GM18907 (cell line): ENCODE data around the gene FAM184B.
A peak's percentile ranks its signal among the peaks of the same experiment; 100 is the strongest.

ENCODE experiments used
- ATAC-seq: cut with Tn5 transposase; IDR thresholded peaks from one replicate; pipeline ENCODE4 v1.9.1; 2021; ENCODE audit warnings: mild to moderate bottlenecking, moderate library complexity; ENCODE audit not compliant: unreplicated experiment

Gene FAM184B

GRCh38 chr4:17778431-17778830 lies 3.0 kb downstream of the FAM184B start:
- no peak for ATAC-seq

GRCh38 chr4:17773135-17773698 lies 8.2 kb downstream of the FAM184B start:
- ATAC-seq = no peak

GRCh38 chr4:17771284-17771908 lies 10.0 kb downstream of the FAM184B start:
- ATAC-seq = no peak

GRCh38 chr4:17770845-17771244 lies 10.6 kb downstream of the FAM184B start:
- no peak for ATAC-seq

GRCh38 chr4:17769406-17770174 lies 11.8 kb downstream of the FAM184B start:
- ATAC-seq = no peak

GRCh38 chr4:17766826-17767458 lies 14.5 kb downstream of the FAM184B start:
- no peak for ATAC-seq

GRCh38 chr4:17765514-17766286 lies 15.7 kb downstream of the FAM184B start:
- peak; percentile 60 for ATAC-seq

- ATAC-seq = no peak
These were observed 17.5 kb downstream of the FAM184B start for GRCh38 chr4:17763931-17764330.

GRCh38 chr4:17763416-17763815 lies 18.0 kb downstream of the FAM184B start:
- ATAC-seq = no peak

- no peak for ATAC-seq
These were observed 18.7 kb downstream of the FAM184B start for GRCh38 chr4:17762726-17763125.

- no peak for ATAC-seq
These were observed 20.4 kb downstream of the FAM184B start for GRCh38 chr4:17761062-17761461.

- no peak for ATAC-seq
These were observed 20.8 kb downstream of the FAM184B start for GRCh38 chr4:17760626-17761025.

- no peak for ATAC-seq
These were observed 22.9 kb downstream of the FAM184B start for GRCh38 chr4:17758485-17758884.

- ATAC-seq = no peak
These were observed 23.8 kb downstream of the FAM184B start for GRCh38 chr4:17757621-17758020.

GRCh38 chr4:17753646-17754045 lies 27.8 kb downstream of the FAM184B start:
- ATAC-seq = no peak

- no peak for ATAC-seq
These were observed 40.7 kb downstream of the FAM184B start for GRCh38 chr4:17740702-17741101.

GRCh38 chr4:17736484-17736883 lies 44.9 kb downstream of the FAM184B start:
- no peak for ATAC-seq

- ATAC-seq = no peak
These were observed 54.5 kb downstream of the FAM184B start for GRCh38 chr4:17726911-17727310.

GRCh38 chr4:17723648-17724047 lies 57.8 kb downstream of the FAM184B start:
- ATAC-seq = no peak

GRCh38 chr4:17722356-17722700 lies 59.1 kb downstream of the FAM184B start:
- ATAC-seq = no peak
